ENCODE results near the gene HOXD1.

- TF ChIP-seq, protein P1, sequence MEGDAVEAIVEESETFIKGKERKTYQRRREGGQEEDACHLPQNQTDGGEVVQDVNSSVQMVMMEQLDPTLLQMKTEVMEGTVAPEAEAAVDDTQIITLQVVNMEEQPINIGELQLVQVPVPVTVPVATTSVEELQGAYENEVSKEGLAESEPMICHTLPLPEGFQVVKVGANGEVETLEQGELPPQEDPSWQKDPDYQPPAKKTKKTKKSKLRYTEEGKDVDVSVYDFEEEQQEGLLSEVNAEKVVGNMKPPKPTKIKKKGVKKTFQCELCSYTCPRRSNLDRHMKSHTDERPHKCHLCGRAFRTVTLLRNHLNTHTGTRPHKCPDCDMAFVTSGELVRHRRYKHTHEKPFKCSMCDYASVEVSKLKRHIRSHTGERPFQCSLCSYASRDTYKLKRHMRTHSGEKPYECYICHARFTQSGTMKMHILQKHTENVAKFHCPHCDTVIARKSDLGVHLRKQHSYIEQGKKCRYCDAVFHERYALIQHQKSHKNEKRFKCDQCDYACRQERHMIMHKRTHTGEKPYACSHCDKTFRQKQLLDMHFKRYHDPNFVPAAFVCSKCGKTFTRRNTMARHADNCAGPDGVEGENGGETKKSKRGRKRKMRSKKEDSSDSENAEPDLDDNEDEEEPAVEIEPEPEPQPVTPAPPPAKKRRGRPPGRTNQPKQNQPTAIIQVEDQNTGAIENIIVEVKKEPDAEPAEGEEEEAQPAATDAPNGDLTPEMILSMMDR (IDR thresholded peaks at IDR 0.05; ENCODE audit: low read depth, low read length, poor library complexity, severe bottlenecking): no peak
- no peak for TF ChIP-seq EZH2phosphoT487 (IDR thresholded peaks at IDR 0.05; ENCODE audit: borderline replicate concordance, low read length)
These were observed 5.8 kb upstream of the HOXD1 start for GRCh38 chr2:176182671-176183070.
